Uterus (tissue), 4 donors: ENCODE data around the gene VPS52. TPM values are rescaled to one million over a fixed set of nuclear protein-coding genes. Genes with fewer than 3 reads are reported as not detected.

ENCODE experiments used
- DNase-seq, 2 donors: peaks; one replicate each; pipeline ENCODE4 v3.0.0-alpha.2; 2019 to 2020
- H3K27ac ChIP-seq, 2 donors: fragments of 200-600 bp; sonication (generic); 1 replicate in 1 of 2; 2 replicates in 1 of 2; pipeline ENCODE4 v1.5.1; 2016 to 2018
- H3K27me3 ChIP-seq, 2 donors: fragments of 200-600 bp; sonication (generic); one replicate each; pipeline ENCODE4 v1.5.1; 2018 to 2019; ENCODE audit warnings: control low read depth in 1 of 2
- H3K36me3 ChIP-seq, 2 donors: fragments of 200-600 bp; sonication (generic); one replicate each; pipeline ENCODE4 v1.5.1; 2019; ENCODE audit warnings: control low read depth in 1 of 2
- H3K4me1 ChIP-seq, 2 donors: fragments of 200-600 bp; sonication (generic); one replicate each; pipeline ENCODE4 v1.5.1; 2018 to 2019; ENCODE audit warnings: control low read depth in 1 of 2
- H3K4me3 ChIP-seq, 2 donors: fragments of 200-600 bp; sonication (generic); 1 replicate in 1 of 2; 2 replicates in 1 of 2; pipeline ENCODE4 v1.5.1; 2018 to 2019; ENCODE audit warnings: mild to moderate bottlenecking in 1 of 2
- H3K9me3 ChIP-seq, 2 donors: fragments of 200-600 bp; sonication (generic); one replicate each; pipeline ENCODE4 v1.5.1; 2019; ENCODE audit warnings: control low read depth in 1 of 2
- CTCF ChIP-seq, 4 experiments: fragments of 200-600 bp in 2 of 4; fragments of 450-650 bp in 2 of 4; sonication (generic) in 2 of 4; IDR thresholded peaks; one replicate each; pipeline ENCODE4 v1.5.1; 2016 to 2019; ENCODE audit warnings: antibody characterized with exemption in 4 of 4, mild to moderate bottlenecking in 2 of 4, moderate library complexity in 1 of 4
- POLR2A ChIP-seq, 2 donors: fragments of 450-650 bp; IDR thresholded peaks; one replicate each; pipeline ENCODE4 v1.6.1; 2016; ENCODE audit warnings: antibody characterized with exemption in 2 of 2, mild to moderate bottlenecking in 1 of 2, moderate library complexity in 1 of 2
- intact Hi-C: fragments of 100-400 bp; cut with DNase I; formaldehyde crosslinking; loops from one replicate; pipeline ENCODE4 v1.15.1; 2023; ENCODE audit warnings: low total_unique reads
- total RNA-seq, 4 donors: library from RNA; depleted of rRNA in 3 of 4; stranded (reverse); fragments of >200 nt in 3 of 4; gene quantifications; one replicate each; pipeline versions ENCODE4 v1.1.0 to v1.2.4, GENCODE V29; 2014 to 2023
- donor health status: DM: yes; HTN: yes; CAD: no.

Gene VPS52
- total RNA-seq, 4 donors from 2014 or later: 12.8 to 58.4 (median 37.5) TPM

GRCh38 chr6:33215271-33216116, 56.2 kb downstream of the VPS52 start:
- intact Hi-C loops: no loop called here
- Histone ChIP-seq H3K4me1 (no peaks in the 10 kb centered on the region), H3K4me3 (no peak overlapping the region), H3K9me3 (no peaks in the 10 kb centered on the region), H3K27ac (no peak overlapping the region), H3K36me3 (no peaks in the 10 kb centered on the region), H3K27me3 (no peaks in the 10 kb centered on the region)
- TF ChIP-seq POLR2A (IDR thresholded peaks at IDR 0.05): no peak
- no peak for TF ChIP-seq CTCF (IDR thresholded peaks at IDR 0.05)
- no peak for DNase-seq

- TF ChIP-seq CTCF (IDR thresholded peaks at IDR 0.05) (no peak), POLR2A (IDR thresholded peaks at IDR 0.05) (no peak)
- Histone ChIP-seq H3K4me1 (no peaks in the 10 kb centered on the region), H3K27ac (peak overlapping the region; percentile 31 to 42), H3K36me3 (no peaks in the 10 kb centered on the region), H3K27me3 (no peaks in the 10 kb centered on the region), H3K9me3 (no peaks in the 10 kb centered on the region), H3K4me3 (peak overlapping the region in 1 of 2 donors; percentile 41)
- no peak for DNase-seq
- intact Hi-C loops: no loop called here
Observed at GRCh38 chr6:33213989-33214335, 57.7 kb downstream of the VPS52 start.

GRCh38 chr6:33213166-33213988, 58.3 kb downstream of the VPS52 start:
- TF ChIP-seq POLR2A (IDR thresholded peaks at IDR 0.05): no peak
- no peak for TF ChIP-seq CTCF (IDR thresholded peaks at IDR 0.05)
- H3K27me3 ChIP-seq: no peaks in the 10 kb centered on the region
- H3K4me3 ChIP-seq: peak overlapping the region; percentile 37 to 41
- H3K36me3 ChIP-seq: no peaks in the 10 kb centered on the region
- intact Hi-C loops: no loop called here
- peak overlapping the region; percentile 31 to 42 for H3K27ac ChIP-seq
- H3K4me1 ChIP-seq: no peaks in the 10 kb centered on the region
- H3K9me3 ChIP-seq: no peaks in the 10 kb centered on the region
- DNase-seq: peak in 1 of 2 donors; percentile 23

GRCh38 chr6:33212857-33213165, 58.9 kb downstream of the VPS52 start:
- H3K27ac ChIP-seq: peak overlapping the region; percentile 31 to 42
- intact Hi-C loops: no loop called here

More at GRCh38 chr6:33212857-33213165, 58.9 kb downstream of the VPS52 start:
- Histone ChIP-seq H3K36me3 (no peaks in the 10 kb centered on the region), H3K9me3 (no peaks in the 10 kb centered on the region), H3K4me1 (no peaks in the 10 kb centered on the region), H3K27me3 (no peaks in the 10 kb centered on the region), H3K4me3 (peak overlapping the region; percentile 37 to 41)
- TF ChIP-seq CTCF (IDR thresholded peaks at IDR 0.05): no peak
- TF ChIP-seq POLR2A (IDR thresholded peaks at IDR 0.05): no peak
- DNase-seq: no peak
